DMS153 treated with DMSO at 0.1 percent for 48 hours (cell line): ENCODE measurements around the gene ATP10D.
"Not testable (repeated sequence)": the region's sequence is repeated elsewhere in the genome, so short reads cannot be mapped to it uniquely, and the experiment has no call there.

Experiments used
- DNase-seq: peaks from one replicate; lab custom pipeline; 2025; ENCODE audit not compliant: unreplicated experiment; lab: John Stamatoyannopoulos, UW

The ATP10D gene

GRCh38 chr4:47486727-47487126 lies 1.7 kb downstream of the ATP10D start:
- not testable (repeated sequence) for DNase-seq

DNA sequence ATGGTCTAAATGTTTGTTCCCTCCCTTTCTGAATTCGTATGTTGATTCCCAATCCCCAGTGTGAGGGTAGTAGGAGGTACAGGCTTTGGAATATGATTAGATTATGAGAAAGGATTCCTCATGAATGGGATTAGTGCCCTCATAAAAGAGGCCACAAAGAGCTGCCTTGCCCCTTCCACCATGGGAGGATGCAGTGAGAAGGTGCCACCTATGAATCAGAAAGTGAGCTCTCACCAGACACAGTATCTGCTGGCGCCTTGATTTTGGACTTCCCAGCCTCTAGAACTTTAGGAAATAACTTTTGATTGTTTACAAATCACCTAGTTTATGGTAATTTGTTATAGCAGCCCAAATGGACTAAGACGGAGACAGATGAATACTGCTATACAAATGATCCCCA lies 3.6 kb downstream of the ATP10D start:
- no peak for DNase-seq

DNA sequence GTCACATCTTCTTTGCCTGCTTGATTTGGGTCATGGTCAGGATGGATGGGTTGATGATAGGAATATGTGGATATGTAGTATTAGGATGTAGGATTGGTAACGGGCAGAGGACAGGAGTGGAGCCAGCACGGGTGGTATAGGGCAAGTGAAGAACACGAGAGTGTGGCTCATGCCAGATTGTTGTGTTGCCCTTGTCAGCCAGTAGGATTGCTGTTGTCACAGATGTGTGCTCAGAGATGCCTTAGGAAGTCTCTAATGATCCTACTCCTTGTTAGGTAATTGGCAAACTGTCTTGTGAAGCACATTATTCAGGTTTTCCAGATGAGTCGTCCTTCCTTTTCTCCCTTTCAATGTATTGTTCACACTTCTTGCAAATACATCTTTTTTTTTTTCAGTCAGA lies 5.5 kb downstream of the ATP10D start:
- DNase-seq: no peak

- DNase-seq: no peak
Measured at GRCh38 chr4:47493238-47494123, 8.4 kb downstream of the ATP10D start.

GRCh38 chr4:47494124-47494430 lies 9.0 kb downstream of the ATP10D start:
- no peak for DNase-seq

GRCh38 chr4:47498899-47499298 lies 13.8 kb downstream of the ATP10D start:
- DNase-seq: no peak

DNA sequence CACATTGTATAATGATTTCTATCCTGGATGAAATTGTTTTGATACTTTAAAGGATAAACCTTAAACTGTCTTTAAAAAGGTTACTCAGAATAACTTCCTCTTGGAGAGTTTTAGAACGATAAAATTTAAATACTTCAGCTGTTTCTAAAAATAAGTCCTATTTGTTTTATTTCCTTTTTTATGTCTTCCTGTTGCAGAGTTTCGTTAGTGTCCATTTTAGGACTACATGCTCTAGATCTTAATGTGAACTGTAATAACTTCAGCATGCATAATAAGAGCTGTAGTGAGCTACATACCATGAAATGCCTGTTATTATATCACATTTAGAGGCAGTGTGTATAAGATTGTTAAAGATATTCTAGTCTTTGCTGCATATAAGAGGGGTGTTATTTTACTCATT lies 14.6 kb downstream of the ATP10D start:
- DNase-seq: no peak

GRCh38 chr4:47500776-47501175 lies 15.7 kb downstream of the ATP10D start:
- no peak for DNase-seq

GRCh38 chr4:47505147-47505546 lies 20.1 kb downstream of the ATP10D start:
- no peak for DNase-seq

- DNase-seq: no peak
Measured at GRCh38 chr4:47505666-47506065, 20.6 kb downstream of the ATP10D start.

GRCh38 chr4:47510506-47511143 lies 25.6 kb downstream of the ATP10D start:
- DNase-seq: no peak

- no peak for DNase-seq
Measured at GRCh38 chr4:47513461-47513860, 28.4 kb downstream of the ATP10D start.

GRCh38 chr4:47519239-47519883 lies 34.3 kb downstream of the ATP10D start:
- DNase-seq: no peak

DNA sequence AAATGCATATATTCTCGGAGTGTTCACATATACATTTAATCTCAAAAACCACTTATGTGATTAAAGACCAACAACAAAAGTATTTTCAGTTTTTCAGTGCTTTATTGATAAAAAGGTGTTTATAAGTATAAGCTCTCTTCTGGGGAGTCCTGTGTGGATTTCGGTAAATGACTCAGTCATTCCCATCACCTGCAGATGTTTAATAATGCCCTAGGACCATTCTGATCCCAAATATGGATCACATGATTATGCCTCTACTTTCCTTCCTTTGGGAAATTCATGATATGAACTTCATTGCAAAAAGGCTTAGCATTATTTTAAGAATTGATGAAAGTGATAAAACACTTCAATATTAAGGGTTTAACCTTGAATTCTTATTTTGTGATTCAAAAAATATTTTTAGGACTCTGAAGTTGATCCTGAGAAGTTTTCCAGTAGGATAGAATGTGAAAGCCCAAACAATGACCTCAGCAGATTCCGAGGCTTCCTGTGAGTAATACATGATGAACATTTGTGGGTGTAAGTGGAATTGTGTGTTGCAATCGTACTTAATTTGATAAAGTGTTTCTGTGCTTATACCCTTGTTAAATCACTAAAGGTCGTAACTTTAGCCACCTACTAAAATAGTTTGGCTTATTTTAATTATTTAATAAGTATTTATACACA lies 40.2 kb downstream of the ATP10D start:
- no peak for DNase-seq

DNA sequence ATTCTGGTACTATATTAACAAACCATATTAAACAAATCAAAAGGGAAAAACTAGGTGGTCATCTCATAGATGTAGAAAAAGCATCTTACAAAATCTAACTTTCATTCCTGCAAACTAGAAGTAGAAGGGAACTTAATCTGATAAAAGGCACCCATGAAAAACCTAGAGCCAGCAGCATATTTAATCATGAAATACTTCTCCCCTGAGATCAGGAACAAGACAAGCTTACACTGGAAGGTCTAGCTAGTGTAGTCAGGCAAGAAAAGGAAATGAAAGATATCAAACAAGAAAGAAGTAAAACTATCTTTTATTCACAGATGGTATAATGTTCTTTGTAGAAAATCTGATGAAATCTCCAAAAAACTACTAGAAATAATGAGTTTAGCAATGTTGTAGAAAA lies 41.2 kb downstream of the ATP10D start:
- no peak for DNase-seq

GRCh38 chr4:47528646-47529045 lies 43.6 kb downstream of the ATP10D start:
- not testable (repeated sequence) for DNase-seq

- no peak for DNase-seq
Measured at GRCh38 chr4:47530801-47531200, 45.7 kb downstream of the ATP10D start.

DNA sequence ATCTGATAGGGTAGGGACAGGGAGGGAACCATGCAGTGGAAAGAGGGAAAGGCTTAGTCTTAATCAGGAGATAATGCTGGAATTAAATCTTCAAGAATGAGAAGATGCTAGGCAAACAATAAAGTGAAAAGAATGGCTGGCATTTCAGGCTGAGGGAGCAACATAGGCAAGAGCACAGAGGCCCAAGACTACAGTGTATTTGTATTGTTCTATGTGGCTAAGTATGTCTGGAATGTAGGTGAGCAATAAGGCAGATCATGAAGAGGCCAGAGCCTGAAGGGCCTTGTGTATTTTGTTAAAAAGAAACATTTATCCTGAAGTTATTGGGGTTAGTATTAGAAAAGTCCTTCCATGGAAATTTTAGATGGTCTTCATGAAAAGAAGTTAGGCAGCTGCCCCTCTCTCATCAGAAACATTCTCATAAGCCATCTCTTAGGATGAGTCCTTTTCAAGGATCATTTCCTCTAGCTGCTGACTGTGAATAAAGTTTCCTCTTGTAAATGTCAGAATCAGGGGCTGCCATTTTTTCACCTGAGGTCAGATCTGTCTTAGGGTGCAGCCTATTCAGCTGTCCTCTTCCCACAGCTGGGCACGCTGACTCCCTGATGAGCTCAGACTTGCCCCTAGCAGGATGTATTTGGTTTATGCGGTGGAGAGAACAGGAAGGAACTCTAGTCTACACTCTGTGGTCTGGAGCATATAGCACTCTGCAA lies 46.3 kb downstream of the ATP10D start:
- no peak for DNase-seq

DNA sequence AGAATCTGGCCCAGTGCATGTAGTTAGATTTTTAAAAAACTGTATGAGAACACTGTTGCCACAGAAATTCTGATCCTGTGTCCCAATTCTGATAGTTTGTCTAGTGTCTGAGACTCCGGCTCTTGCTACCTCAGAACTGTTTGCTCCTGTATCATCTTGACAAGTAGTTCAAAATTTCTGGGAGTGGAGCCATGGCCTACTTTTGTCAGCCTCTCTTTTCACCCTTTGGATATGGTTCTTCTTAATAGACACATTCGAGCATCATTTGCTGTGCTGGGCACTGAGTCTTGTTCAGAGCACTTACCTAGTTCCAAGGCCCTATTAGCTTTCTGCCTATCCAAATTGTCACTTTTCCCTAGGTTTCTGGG lies 46.9 kb downstream of the ATP10D start:
- no peak for DNase-seq

GRCh38 chr4:47532658-47533057 lies 47.6 kb downstream of the ATP10D start:
- no peak for DNase-seq

DNA sequence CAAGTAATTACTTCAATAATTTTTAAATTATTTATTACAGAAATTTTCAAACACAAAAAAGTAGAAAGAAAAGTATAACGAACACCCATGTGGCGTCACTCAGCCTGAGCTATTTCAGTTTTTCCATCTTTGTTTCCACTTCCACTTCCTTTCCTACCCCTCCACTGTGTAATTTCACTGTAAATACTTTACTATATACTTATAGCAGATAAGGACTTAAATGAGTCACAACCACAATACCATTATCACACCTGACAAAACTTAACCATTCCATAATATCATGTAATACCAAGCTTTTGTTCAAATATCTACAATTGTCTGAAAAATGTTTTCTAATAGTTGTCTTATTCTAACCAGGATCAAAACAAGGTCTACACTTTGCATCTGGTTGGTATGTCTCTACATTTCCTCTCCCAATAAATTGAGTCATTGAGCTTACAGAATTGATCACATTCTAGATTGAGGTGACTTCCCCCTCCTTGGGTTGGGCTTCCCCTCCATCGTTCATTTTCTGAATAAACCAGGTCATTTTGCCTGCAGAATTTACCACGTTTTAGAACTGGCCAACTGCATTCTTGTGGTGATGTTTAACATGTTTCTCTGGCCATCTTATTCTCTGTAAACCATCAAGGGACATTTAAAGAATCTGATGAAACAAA lies 48.7 kb downstream of the ATP10D start:
- DNase-seq: no peak
